ENCODE measurements around the gene SCN5A. TPM values are rescaled to one million over a fixed set of nuclear protein-coding genes. Genes with fewer than 3 reads are reported as not detected.

SCN5A gene
- total RNA-seq, 1 experiment from 2014 or later, result 13.6 TPM

- TF ChIP-seq PREB (CRISPR knock-in tag; IDR thresholded peaks at IDR 0.05; ENCODE audit: borderline replicate concordance) (no peak), ZBTB21 (CRISPR knock-in tag; IDR thresholded peaks at IDR 0.05; ENCODE audit: borderline replicate concordance) (no peak), TP53 (CRISPR knock-in tag; IDR thresholded peaks at IDR 0.05) (no peak)
These were observed 35.4 kb downstream of the SCN5A start (continued) for GRCh38 chr3:38614091-38614490.

GRCh38 chr3:38613426-38613825, 36.1 kb downstream of the SCN5A start:
- TF ChIP-seq FOXK1 (CRISPR knock-in tag; IDR thresholded peaks at IDR 0.05) (no peak), ZNF281 (CRISPR knock-in tag; IDR thresholded peaks at IDR 0.05) (no peak), TCF7 (CRISPR knock-in tag; IDR thresholded peaks at IDR 0.05; ENCODE audit: low read depth) (no peak)
- Mint-ChIP-seq H3K9me3 (no peaks in the 10 kb centered on the region), H3K36me3 (no peaks in the 10 kb centered on the region), H3K27me3 (ENCODE audit: low read depth) (no peaks in the 10 kb centered on the region; the same call in 1 of the 2 replicates), H3K4me3 (no peak overlapping the region), H3K27ac (no peak overlapping the region), H3K4me1 (peaks cover 10% of the 10 kb centered on the region; the same call in 1 of the 2 replicates)
- ChIA-PET POLR2A (no interaction called here), CTCF (interaction anchor here (0.9 to 1.6 kb wide), 2 partner anchors 43 to 49 kb away, joined by 3 to 5 read pairs; no protein-coding TSS in a partner anchor)
- DNase-seq (ENCODE audit: low spot score), result no peak
- ATAC-seq, result no peak

GRCh38 chr3:38611866-38612265, 37.6 kb downstream of the SCN5A start:
- TF ChIP-seq SP1 (CRISPR knock-in tag; conservative IDR thresholded peaks at IDR 0.05), result no peak
- TF ChIP-seq TCF7 (CRISPR knock-in tag; IDR thresholded peaks at IDR 0.05; ENCODE audit: low read depth), result no peak
- no peak for TF ChIP-seq USF2 (CRISPR knock-in tag; IDR thresholded peaks at IDR 0.05)
- no peak for TF ChIP-seq RORB (CRISPR knock-in tag; IDR thresholded peaks at IDR 0.05)
- no peak for TF ChIP-seq NFYB (CRISPR knock-in tag; conservative IDR thresholded peaks at IDR 0.05; ENCODE audit: low read depth)
- no peak for TF ChIP-seq JAZF1 (CRISPR knock-in tag; IDR thresholded peaks at IDR 0.05)
- TF ChIP-seq E2F5 (CRISPR knock-in tag; IDR thresholded peaks at IDR 0.05), result no peak
- TF ChIP-seq PREB (CRISPR knock-in tag; IDR thresholded peaks at IDR 0.05; ENCODE audit: borderline replicate concordance), result no peak
- no peak for TF ChIP-seq EMX1 (CRISPR knock-in tag; IDR thresholded peaks at IDR 0.05)
- Mint-ChIP-seq H3K27me3 (ENCODE audit: low read depth) (no peaks in the 10 kb centered on the region), H3K4me1 (peaks cover 5% of the 10 kb centered on the region; the same call in 1 of the 2 replicates), H3K4me3 (no peak overlapping the region), H3K36me3 (no peaks in the 10 kb centered on the region), H3K27ac (no peak overlapping the region), H3K9me3 (no peaks in the 10 kb centered on the region)
- ATAC-seq (no peak), DNase-seq (ENCODE audit: low spot score) (no peak)
- POLR2A ChIA-PET, result interaction anchor here (1.2 kb wide), 1 partner anchor 11 kb away, joined by 3 read pairs; no protein-coding TSS in a partner anchor
- CTCF ChIA-PET, result interaction anchor here (1.2 to 1.4 kb wide), 3 partner anchors 11 to 90 kb away, joined by 5 read pairs; no protein-coding TSS in a partner anchor

- Mint-ChIP-seq H3K9me3 (no peaks in the 10 kb centered on the region), H3K27ac (no peak overlapping the region), H3K4me1 (no peaks in the 10 kb centered on the region), H3K36me3 (no peaks in the 10 kb centered on the region), H3K4me3 (no peak overlapping the region), H3K27me3 (ENCODE audit: low read depth) (no peaks in the 10 kb centered on the region)
- ATAC-seq, result no peak
- POLR2A ChIA-PET, result no interaction called here
- TF ChIP-seq TEAD4 (CRISPR knock-in tag; IDR thresholded peaks at IDR 0.05) (no peak), ZSCAN18 (CRISPR knock-in tag; IDR thresholded peaks at IDR 0.05) (no peak), ZNF121 (CRISPR knock-in tag; IDR thresholded peaks at IDR 0.05) (no peak), E2F1 (CRISPR knock-in tag; IDR thresholded peaks at IDR 0.05) (no peak), ZNF263 (CRISPR knock-in tag; IDR thresholded peaks at IDR 0.05; ENCODE audit: low read depth) (no peak)
- CTCF ChIA-PET, result interaction anchor here (0.6 to 1.5 kb wide), 3 partner anchors 41 to 89 kb away, joined by 3 to 4 read pairs (median 3); no protein-coding TSS in a partner anchor
- DNase-seq (ENCODE audit: low spot score), result no peak
These were observed 38.6 kb downstream of the SCN5A start for GRCh38 chr3:38610934-38611333.

Data from WTC11 (cell line).